ENCODE data around the gene AGBL1.

The AGBL1 gene

GRCh38 chr15:86167841-86168240 is 88.2 kb downstream of the AGBL1 start:
- no peaks in the 10 kb centered on the region for H3K4me1 ChIP-seq (ENCODE audit: control insufficient read depth, insufficient read depth, low read length)
- H3K27me3 ChIP-seq (ENCODE audit: control insufficient read depth, insufficient read depth, low read length) = no peaks in the 10 kb centered on the region
- H3K9me3 ChIP-seq (ENCODE audit: control insufficient read depth, insufficient read depth, low read length) = no peaks in the 10 kb centered on the region
- H3K36me3 ChIP-seq (ENCODE audit: control insufficient read depth, insufficient read depth, low read length) = no peaks in the 10 kb centered on the region
- H3K9ac ChIP-seq (ENCODE audit: low read depth, low read length) = no peak overlapping the region
- H3K4me3 ChIP-seq (ENCODE audit: low read depth, low read length) = no peak overlapping the region

DNA sequence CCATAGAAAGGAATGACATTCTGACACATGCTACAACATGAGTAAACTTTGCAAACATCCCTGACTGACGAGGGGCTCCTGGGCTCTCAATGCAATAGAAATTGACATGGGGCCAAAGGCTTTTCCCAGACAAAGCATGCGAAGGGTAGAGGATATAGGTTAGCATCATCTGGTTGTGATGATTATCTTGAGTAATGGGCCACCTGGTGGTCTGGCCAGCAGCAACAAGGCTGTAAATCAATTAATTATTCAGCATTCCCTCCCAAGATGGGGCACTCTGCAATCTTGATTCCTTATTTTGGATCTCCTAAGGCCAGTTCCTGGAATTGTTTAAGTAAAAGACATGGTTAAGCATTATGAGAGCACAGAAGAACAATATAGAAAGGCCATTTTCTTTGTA is 99.2 kb downstream of the AGBL1 start:
- Histone ChIP-seq H3K9ac (ENCODE audit: low read depth, low read length) (no peak overlapping the region), H3K4me1 (ENCODE audit: control insufficient read depth, insufficient read depth, low read length) (no peaks in the 10 kb centered on the region), H3K36me3 (ENCODE audit: control insufficient read depth, insufficient read depth, low read length) (no peaks in the 10 kb centered on the region), H3K9me3 (ENCODE audit: control insufficient read depth, insufficient read depth, low read length) (no peaks in the 10 kb centered on the region), H3K27me3 (ENCODE audit: control insufficient read depth, insufficient read depth, low read length) (no peaks in the 10 kb centered on the region), H3K4me3 (ENCODE audit: low read depth, low read length) (no peak overlapping the region)

DNA sequence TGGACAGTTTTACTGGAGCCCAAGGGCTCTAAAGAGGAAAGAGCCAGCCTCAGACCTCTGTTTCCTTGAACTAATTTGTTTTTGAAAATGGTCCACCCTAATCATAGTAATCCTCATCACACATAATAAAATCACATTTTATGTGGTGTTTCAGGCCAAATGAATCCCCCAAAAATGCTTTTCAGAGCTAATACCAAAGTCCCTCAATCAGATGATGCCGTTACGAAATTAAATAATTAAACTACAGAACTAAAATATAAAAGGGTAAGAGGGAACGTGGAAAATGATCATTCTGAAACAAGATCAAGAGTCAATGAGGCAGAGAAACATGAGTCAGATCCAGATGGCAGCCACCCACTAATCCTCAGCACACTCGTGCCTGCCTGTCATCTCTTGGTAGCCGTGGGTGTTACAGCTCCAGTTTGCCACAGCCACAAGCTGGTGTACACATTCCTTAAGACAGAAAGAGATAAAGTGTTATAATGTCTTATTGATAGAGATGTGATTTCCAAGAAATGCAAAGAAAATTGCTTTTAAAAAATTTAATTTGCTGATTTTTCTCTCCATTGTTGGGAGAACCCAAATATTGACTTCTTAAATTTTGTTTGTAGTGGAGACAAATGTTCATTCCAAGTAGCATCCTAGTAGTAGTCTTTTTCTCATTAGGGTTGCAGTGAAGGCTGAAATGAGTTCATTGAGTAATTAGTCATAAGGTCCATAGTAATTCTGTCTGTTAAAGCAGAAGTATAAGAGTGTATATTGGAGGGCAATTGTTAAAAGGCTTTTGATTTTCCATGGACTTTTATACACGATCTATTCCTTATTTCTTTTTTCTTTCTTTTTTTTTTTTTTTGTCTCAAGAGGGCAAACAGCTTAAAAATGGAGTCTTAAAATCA is 104.2 kb downstream of the AGBL1 start:
- no peaks in the 10 kb centered on the region for H3K9me3 ChIP-seq (ENCODE audit: control insufficient read depth, insufficient read depth, low read length)
- H3K36me3 ChIP-seq (ENCODE audit: control insufficient read depth, insufficient read depth, low read length) = no peaks in the 10 kb centered on the region
- no peak overlapping the region for H3K9ac ChIP-seq (ENCODE audit: low read depth, low read length)
- H3K4me3 ChIP-seq (ENCODE audit: low read depth, low read length) = no peak overlapping the region
- H3K4me1 ChIP-seq (ENCODE audit: control insufficient read depth, insufficient read depth, low read length) = no peaks in the 10 kb centered on the region
- no peaks in the 10 kb centered on the region for H3K27me3 ChIP-seq (ENCODE audit: control insufficient read depth, insufficient read depth, low read length)

DNA sequence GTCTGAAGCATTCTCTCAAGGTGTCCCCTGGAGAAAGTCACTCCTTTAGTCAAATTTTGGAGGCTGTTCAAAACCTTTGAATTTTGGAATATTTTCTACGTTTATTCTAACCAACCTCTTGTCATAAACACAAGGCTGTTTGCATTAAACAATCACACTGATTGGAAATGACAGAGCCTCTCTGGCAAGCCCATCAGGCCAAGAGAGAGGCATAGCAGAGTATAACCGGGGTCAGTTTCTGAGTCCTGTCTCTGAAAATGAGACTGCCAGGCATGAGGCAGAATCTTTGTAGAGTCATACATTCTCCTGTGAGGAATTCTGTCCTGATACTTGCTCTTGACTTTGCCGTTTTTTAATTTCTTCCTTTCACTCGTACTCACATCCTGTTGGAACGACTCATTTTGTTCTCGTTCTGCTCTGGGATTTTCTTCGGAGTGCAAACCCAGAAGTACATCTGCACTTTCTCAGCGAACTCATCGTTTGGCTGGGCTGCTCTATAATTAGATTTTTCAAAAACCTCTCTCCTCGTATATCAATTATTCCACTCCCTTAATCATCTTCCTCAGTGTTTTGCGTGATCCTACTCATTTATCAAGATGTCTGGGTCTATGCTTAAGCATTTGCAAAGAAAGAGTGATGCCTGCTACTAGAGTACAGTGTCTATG is 114.2 kb downstream of the AGBL1 start:
- no peaks in the 10 kb centered on the region for H3K36me3 ChIP-seq (ENCODE audit: control insufficient read depth, insufficient read depth, low read length)
- H3K27me3 ChIP-seq (ENCODE audit: control insufficient read depth, insufficient read depth, low read length) = no peaks in the 10 kb centered on the region
- no peaks in the 10 kb centered on the region for H3K4me1 ChIP-seq (ENCODE audit: control insufficient read depth, insufficient read depth, low read length)
- H3K9ac ChIP-seq (ENCODE audit: low read depth, low read length) = no peak overlapping the region
- no peak overlapping the region for H3K4me3 ChIP-seq (ENCODE audit: low read depth, low read length)
- H3K9me3 ChIP-seq (ENCODE audit: control insufficient read depth, insufficient read depth, low read length) = no peaks in the 10 kb centered on the region

DNA sequence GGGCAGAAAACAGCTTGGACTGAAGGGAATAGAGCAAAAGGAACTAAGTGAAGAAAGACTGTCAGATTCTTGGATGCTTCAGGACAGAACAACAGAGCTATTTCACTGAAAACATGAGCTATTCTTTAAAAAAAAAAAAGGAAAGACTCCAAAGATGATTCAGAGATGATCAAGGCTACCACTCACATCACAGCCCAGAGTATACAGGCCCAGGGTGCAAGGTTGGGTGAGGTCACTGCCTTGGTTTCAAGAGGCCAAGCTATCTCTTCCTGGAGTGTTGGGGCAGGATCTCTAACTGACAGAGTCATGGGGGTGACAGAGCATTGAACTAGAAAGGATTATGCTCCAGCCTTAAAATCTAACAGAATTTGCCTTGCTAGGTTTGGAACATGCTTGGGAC is 118.1 kb downstream of the AGBL1 start:
- Histone ChIP-seq H3K36me3 (ENCODE audit: control insufficient read depth, insufficient read depth, low read length) (no peaks in the 10 kb centered on the region), H3K9me3 (ENCODE audit: control insufficient read depth, insufficient read depth, low read length) (no peaks in the 10 kb centered on the region), H3K27me3 (ENCODE audit: control insufficient read depth, insufficient read depth, low read length) (no peaks in the 10 kb centered on the region), H3K4me1 (ENCODE audit: control insufficient read depth, insufficient read depth, low read length) (peaks cover 10% of the 10 kb centered on the region), H3K9ac (ENCODE audit: low read depth, low read length) (no peak overlapping the region), H3K4me3 (ENCODE audit: low read depth, low read length) (no peak overlapping the region)

- no peak overlapping the region for H3K4me3 ChIP-seq (ENCODE audit: low read depth, low read length)
- H3K9ac ChIP-seq (ENCODE audit: low read depth, low read length) = no peak overlapping the region
- no peaks in the 10 kb centered on the region for H3K9me3 ChIP-seq (ENCODE audit: control insufficient read depth, insufficient read depth, low read length)
Measured at GRCh38 chr15:86199467-86200145, 119.9 kb downstream of the AGBL1 start.

GRCh38 chr15:86201313-86202008 is 121.8 kb downstream of the AGBL1 start:
- Histone ChIP-seq H3K9me3 (ENCODE audit: control insufficient read depth, insufficient read depth, low read length) (no peaks in the 10 kb centered on the region), H3K4me3 (ENCODE audit: low read depth, low read length) (no peak overlapping the region), H3K4me1 (ENCODE audit: control insufficient read depth, insufficient read depth, low read length) (peaks cover 10% of the 10 kb centered on the region), H3K36me3 (ENCODE audit: control insufficient read depth, insufficient read depth, low read length) (no peaks in the 10 kb centered on the region), H3K27me3 (ENCODE audit: control insufficient read depth, insufficient read depth, low read length) (no peaks in the 10 kb centered on the region), H3K9ac (ENCODE audit: low read depth, low read length) (no peak overlapping the region)

More at GRCh38 chr15:86199467-86200145, 119.9 kb downstream of the AGBL1 start:
- no peaks in the 10 kb centered on the region for H3K27me3 ChIP-seq (ENCODE audit: control insufficient read depth, insufficient read depth, low read length)
- no peaks in the 10 kb centered on the region for H3K36me3 ChIP-seq (ENCODE audit: control insufficient read depth, insufficient read depth, low read length)
- H3K4me1 ChIP-seq (ENCODE audit: control insufficient read depth, insufficient read depth, low read length) = peaks cover 10% of the 10 kb centered on the region

DNA sequence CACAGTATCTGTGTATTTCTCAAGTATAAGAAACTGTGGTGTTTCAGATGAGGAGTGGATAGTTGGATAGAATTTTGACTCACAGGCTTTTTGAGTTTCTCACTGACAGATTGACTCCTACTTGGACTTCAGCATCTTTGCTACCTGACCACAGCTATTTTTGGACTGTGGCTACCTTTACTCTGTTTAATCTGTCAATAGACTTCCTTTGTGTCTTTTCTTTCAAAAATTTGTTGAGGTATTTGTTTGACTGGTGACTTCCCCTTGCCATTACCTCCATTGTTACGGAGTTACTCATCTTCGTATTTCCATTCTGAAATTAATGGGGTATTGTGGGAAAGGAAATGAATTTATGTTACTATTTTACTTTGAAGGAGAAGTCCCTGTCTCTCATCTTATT is 123.8 kb downstream of the AGBL1 start:
- Histone ChIP-seq H3K27me3 (ENCODE audit: control insufficient read depth, insufficient read depth, low read length) (no peaks in the 10 kb centered on the region), H3K4me3 (ENCODE audit: low read depth, low read length) (no peak overlapping the region), H3K4me1 (ENCODE audit: control insufficient read depth, insufficient read depth, low read length) (peaks cover 10% of the 10 kb centered on the region), H3K9me3 (ENCODE audit: control insufficient read depth, insufficient read depth, low read length) (no peaks in the 10 kb centered on the region), H3K36me3 (ENCODE audit: control insufficient read depth, insufficient read depth, low read length) (no peaks in the 10 kb centered on the region), H3K9ac (ENCODE audit: low read depth, low read length) (no peak overlapping the region)

GRCh38 chr15:86205096-86205495 is 125.4 kb downstream of the AGBL1 start:
- no peaks in the 10 kb centered on the region for H3K9me3 ChIP-seq (ENCODE audit: control insufficient read depth, insufficient read depth, low read length)
- H3K27me3 ChIP-seq (ENCODE audit: control insufficient read depth, insufficient read depth, low read length) = no peaks in the 10 kb centered on the region
- H3K4me1 ChIP-seq (ENCODE audit: control insufficient read depth, insufficient read depth, low read length) = peaks cover 1% of the 10 kb centered on the region
- no peak overlapping the region for H3K9ac ChIP-seq (ENCODE audit: low read depth, low read length)
- no peaks in the 10 kb centered on the region for H3K36me3 ChIP-seq (ENCODE audit: control insufficient read depth, insufficient read depth, low read length)
- H3K4me3 ChIP-seq (ENCODE audit: low read depth, low read length) = no peak overlapping the region

- Histone ChIP-seq H3K9ac (ENCODE audit: low read depth, low read length) (no peak overlapping the region), H3K9me3 (ENCODE audit: control insufficient read depth, insufficient read depth, low read length) (peaks cover 9% of the 10 kb centered on the region), H3K27me3 (ENCODE audit: control insufficient read depth, insufficient read depth, low read length) (no peaks in the 10 kb centered on the region), H3K36me3 (ENCODE audit: control insufficient read depth, insufficient read depth, low read length) (no peaks in the 10 kb centered on the region), H3K4me3 (ENCODE audit: low read depth, low read length) (no peak overlapping the region), H3K4me1 (ENCODE audit: control insufficient read depth, insufficient read depth, low read length) (no peaks in the 10 kb centered on the region)
Measured at GRCh38 chr15:86213420-86213819, 133.7 kb downstream of the AGBL1 start.

DNA sequence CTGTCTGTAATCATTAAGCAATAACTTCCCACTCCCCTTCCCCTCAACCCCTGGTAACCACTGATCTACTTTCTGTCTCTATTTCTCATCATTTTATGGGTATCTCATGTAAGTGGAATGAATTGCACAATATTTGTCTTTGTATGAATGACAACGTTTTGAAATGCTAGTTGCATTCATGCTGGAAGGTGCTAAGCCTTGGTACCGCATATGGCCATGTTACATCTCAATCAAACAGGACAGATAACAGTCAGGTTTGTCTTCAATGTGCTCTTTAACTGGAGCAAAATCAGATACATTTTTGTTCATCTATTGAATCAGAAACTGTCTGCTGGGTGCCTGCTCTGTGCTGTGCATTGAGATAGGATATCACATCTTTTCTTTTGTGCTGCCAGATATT is 134.2 kb downstream of the AGBL1 start:
- Histone ChIP-seq H3K9ac (ENCODE audit: low read depth, low read length) (no peak overlapping the region), H3K36me3 (ENCODE audit: control insufficient read depth, insufficient read depth, low read length) (no peaks in the 10 kb centered on the region), H3K4me3 (ENCODE audit: low read depth, low read length) (no peak overlapping the region), H3K9me3 (ENCODE audit: control insufficient read depth, insufficient read depth, low read length) (peaks cover 9% of the 10 kb centered on the region), H3K27me3 (ENCODE audit: control insufficient read depth, insufficient read depth, low read length) (no peaks in the 10 kb centered on the region), H3K4me1 (ENCODE audit: control insufficient read depth, insufficient read depth, low read length) (no peaks in the 10 kb centered on the region)
